Measurements from ENCODE around the gene KANSL3. TPM values are rescaled to one million over a fixed set of nuclear protein-coding genes. Genes with fewer than 3 reads are reported as not detected.

KANSL3 gene
- polyA plus RNA-seq, 1 donor (not counting 4 experiments of a cell fraction or from before 2014, with no cell fraction given) = 11.4 TPM

DNA sequence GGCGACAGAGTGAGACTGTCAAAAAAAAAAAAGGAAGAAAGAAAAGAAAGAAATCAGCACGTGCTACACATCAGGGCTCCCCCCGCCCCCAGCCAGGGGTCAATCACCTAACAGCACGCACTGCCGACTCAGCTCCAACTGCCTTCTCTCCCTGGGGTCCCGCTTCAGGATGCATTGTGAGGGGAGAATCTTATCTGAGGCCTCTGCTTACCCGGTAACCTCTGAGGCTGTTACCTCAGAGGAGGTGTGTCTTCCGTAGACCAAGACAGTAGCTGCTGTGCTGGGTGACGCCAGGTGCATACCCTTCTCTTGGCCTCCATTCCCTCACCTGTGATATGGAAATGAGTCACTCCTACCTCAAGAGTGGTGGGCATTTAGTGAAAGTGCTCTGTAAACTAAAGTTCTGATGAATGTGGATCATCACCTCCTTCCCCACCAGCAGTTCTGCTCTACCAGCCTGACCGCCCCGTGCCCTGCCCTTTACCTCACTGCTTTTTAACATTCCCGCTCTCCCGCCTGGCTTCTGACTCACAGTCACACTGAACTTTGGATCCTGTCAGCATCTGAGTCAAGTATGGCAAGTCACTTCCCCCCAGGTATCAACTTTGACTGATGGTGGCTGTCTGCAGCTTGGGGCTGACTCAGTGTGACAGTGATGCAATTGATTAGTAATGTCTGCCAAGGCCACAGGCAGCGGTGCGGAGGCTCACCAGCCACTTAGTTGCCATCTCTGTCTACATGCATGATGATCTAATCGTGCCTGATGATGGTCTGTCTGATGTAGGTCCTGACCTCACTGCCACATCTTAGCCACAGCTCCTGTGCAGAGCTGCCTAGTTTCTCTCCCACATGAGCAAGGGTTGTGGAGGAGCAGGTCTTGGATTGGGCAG lies 81.4 kb downstream of the KANSL3 start:
- Histone ChIP-seq H3K9me3 (ENCODE audit: control insufficient read depth, low read depth, low read length) (peaks cover 2% of the 10 kb centered on the region), H3K4me3 (ENCODE audit: control insufficient read depth in 2 of 3, extremely low read depth in 1 of 3, insufficient read depth in 2 of 3, low read depth in 1 of 3, low read length in 3 of 3) (no peak overlapping the region), H3K36me3 (ENCODE audit: control insufficient read depth in 2 of 2, extremely low read depth in 1 of 2, insufficient read depth in 2 of 2, low read length in 2 of 2) (no peaks in the 10 kb centered on the region), H3K79me2 (ENCODE audit: control insufficient read depth, insufficient read depth, low read length) (no peaks in the 10 kb centered on the region), H3K9ac (ENCODE audit: control insufficient read depth, extremely low read depth, insufficient read depth, low read length) (no peak overlapping the region), H3K4me1 (ENCODE audit: control insufficient read depth, extremely low read depth, insufficient read depth, low read length) (peaks cover 12% of the 10 kb centered on the region), H3K4me2 (ENCODE audit: control insufficient read depth, extremely low read depth, insufficient read depth, low read depth, low read length) (peak overlapping the region; percentile 28), H3K27ac (ENCODE audit: control insufficient read depth, insufficient read depth, low read length) (peak overlapping the region; percentile 59), H2AFZ (ENCODE audit: control insufficient read depth, low read length) (no peak overlapping the region), H4K20me1 (ENCODE audit: control insufficient read depth, extremely low read depth, insufficient read depth, low read length) (no peaks in the 10 kb centered on the region), H3K9me1 (ENCODE audit: control insufficient read depth, extremely low read depth, insufficient read depth, low read length) (no peaks in the 10 kb centered on the region), H3K27me3 (ENCODE audit: control insufficient read depth, extremely low read depth, insufficient read depth, low read length) (no peaks in the 10 kb centered on the region)
- peak; percentile 99 for DNase-seq (ENCODE audit: low read depth, low spot score)
- dilution Hi-C loops (cut with MboI; ENCODE audit: extremely low pct_ligation_motif_present, low sequenced_read_pairs) = no loop called here
- TF ChIP-seq, protein P1, sequence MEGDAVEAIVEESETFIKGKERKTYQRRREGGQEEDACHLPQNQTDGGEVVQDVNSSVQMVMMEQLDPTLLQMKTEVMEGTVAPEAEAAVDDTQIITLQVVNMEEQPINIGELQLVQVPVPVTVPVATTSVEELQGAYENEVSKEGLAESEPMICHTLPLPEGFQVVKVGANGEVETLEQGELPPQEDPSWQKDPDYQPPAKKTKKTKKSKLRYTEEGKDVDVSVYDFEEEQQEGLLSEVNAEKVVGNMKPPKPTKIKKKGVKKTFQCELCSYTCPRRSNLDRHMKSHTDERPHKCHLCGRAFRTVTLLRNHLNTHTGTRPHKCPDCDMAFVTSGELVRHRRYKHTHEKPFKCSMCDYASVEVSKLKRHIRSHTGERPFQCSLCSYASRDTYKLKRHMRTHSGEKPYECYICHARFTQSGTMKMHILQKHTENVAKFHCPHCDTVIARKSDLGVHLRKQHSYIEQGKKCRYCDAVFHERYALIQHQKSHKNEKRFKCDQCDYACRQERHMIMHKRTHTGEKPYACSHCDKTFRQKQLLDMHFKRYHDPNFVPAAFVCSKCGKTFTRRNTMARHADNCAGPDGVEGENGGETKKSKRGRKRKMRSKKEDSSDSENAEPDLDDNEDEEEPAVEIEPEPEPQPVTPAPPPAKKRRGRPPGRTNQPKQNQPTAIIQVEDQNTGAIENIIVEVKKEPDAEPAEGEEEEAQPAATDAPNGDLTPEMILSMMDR (optimal IDR thresholded peaks at IDR 0.05 in 1 of 3, IDR thresholded peaks at IDR 0.05 in 1 of 3, conservative IDR thresholded peaks at IDR 0.05 in 1 of 3; ENCODE audit: extremely low read depth in 1 of 3, insufficient read depth in 2 of 3, low read length in 3 of 3) = no peak
- peak; percentile 94 for FAIRE-seq

DNA sequence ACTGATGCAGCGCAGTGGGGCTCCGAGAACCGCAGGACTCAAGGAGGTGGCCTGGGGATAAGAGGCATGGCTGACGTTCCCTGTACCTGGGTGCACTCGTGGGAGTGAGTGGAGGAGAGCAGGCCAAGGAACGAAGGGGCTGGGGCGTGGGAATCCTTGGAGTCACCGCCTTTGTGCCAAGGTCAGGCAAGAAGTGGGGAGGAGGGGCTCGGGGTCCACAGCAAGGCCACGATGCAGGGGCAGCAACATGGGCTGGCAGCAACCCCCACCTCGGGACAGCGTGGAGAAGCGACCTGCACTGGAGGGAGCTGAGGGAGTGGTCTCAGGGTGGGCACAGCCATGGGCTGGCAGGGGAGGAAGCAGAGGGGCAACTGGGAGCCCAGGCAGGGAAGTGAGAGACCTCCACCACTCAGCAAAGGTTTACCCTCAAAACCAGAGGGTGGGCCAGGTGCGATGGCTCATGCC lies 82.9 kb downstream of the KANSL3 start:
- dilution Hi-C loops (cut with MboI; ENCODE audit: extremely low pct_ligation_motif_present, low sequenced_read_pairs) = no loop called here
- Histone ChIP-seq H3K9ac (ENCODE audit: control insufficient read depth, extremely low read depth, insufficient read depth, low read length) (no peak overlapping the region), H3K27me3 (ENCODE audit: control insufficient read depth, extremely low read depth, insufficient read depth, low read length) (no peaks in the 10 kb centered on the region), H4K20me1 (ENCODE audit: control insufficient read depth, extremely low read depth, insufficient read depth, low read length) (no peaks in the 10 kb centered on the region), H3K36me3 (ENCODE audit: control insufficient read depth in 2 of 2, extremely low read depth in 1 of 2, insufficient read depth in 2 of 2, low read length in 2 of 2) (no peaks in the 10 kb centered on the region), H3K4me1 (ENCODE audit: control insufficient read depth, extremely low read depth, insufficient read depth, low read length) (peaks cover 12% of the 10 kb centered on the region), H3K79me2 (ENCODE audit: control insufficient read depth, insufficient read depth, low read length) (no peaks in the 10 kb centered on the region), H3K4me2 (ENCODE audit: control insufficient read depth, extremely low read depth, insufficient read depth, low read depth, low read length) (no peak overlapping the region), H3K9me1 (ENCODE audit: control insufficient read depth, extremely low read depth, insufficient read depth, low read length) (no peaks in the 10 kb centered on the region), H3K4me3 (ENCODE audit: control insufficient read depth in 2 of 3, extremely low read depth in 1 of 3, insufficient read depth in 2 of 3, low read depth in 1 of 3, low read length in 3 of 3) (no peak overlapping the region), H2AFZ (ENCODE audit: control insufficient read depth, low read length) (no peak overlapping the region), H3K27ac (ENCODE audit: control insufficient read depth, insufficient read depth, low read length) (no peak overlapping the region), H3K9me3 (ENCODE audit: control insufficient read depth, low read depth, low read length) (peaks cover 2% of the 10 kb centered on the region)
- FAIRE-seq (no peak), DNase-seq (ENCODE audit: low read depth, low spot score) (no peak)
- no peak for TF ChIP-seq EZH2 (IDR thresholded peaks at IDR 0.05; ENCODE audit: low read length)
- TF ChIP-seq, protein P1 (optimal IDR thresholded peaks at IDR 0.05 in 1 of 3, IDR thresholded peaks at IDR 0.05 in 1 of 3, conservative IDR thresholded peaks at IDR 0.05 in 1 of 3; ENCODE audit: extremely low read depth in 1 of 3, insufficient read depth in 2 of 3, low read length in 3 of 3) = no peak
